ENCODE results near the gene BBS12.
A peak's percentile ranks its signal among the peaks of the same experiment; 100 is the strongest.

BBS12 gene

DNA sequence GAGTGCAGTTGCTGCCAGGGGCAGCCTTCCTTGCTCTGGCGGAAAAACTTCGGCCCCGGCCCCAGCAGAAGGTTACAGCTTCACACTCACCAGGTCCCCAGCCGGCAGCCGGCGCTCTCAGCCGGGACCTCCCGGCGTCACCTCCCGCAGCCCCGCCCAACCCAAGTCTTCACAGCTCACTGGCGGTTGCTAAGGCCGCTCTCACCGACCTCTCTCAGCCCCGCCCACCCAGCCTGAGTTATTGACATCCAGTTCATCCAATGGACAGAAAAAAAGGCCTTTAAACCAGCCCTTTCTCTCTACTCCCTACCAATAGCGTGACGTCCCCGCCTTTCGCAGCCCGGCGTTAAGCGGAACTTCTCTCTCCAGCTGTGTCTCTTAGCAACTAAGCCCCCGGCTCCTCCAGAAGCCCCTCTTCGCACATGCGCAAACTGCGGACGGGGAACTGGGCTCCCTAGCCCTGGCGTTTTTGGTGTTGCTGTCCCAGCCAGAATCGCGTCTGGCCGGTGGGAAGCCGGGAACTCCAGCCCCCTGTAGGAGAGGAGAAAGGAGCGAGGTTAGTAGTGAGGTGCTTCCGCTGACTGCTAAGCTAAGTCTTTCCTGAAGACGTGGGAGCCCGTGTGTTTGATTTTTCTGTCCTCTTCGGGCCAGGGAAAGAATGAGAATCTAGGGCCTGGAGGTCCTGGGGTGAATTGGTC lies at the start of gene BBS12:
BBS12 (plus strand) TSS at position 376 of the 698 bp plus-strand sequence. CDS start 9,189 bp downstream, outside the sequence.
- peak; percentile 91 for DNase-seq

DNA sequence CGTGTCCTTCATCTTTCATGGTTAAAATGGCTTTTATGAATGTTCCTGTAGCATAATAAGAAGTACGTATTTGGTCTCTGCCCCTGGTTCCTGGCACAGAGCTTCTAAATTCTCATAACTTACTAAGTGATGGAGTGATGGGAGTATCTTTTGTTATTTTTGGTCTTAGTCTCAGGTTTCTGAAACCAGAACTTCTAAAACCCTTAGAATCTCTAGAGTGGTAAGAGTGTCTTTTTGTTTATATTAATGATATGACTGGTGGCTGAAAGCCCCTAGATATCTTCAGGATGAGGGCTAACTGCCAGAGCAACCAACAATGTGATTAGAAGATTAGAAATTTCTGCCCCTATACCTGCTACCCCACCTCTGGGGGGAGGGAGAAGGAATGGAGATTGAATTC lies 45.8 kb upstream of the BBS12 start:
- DNase-seq: no peak

DNA sequence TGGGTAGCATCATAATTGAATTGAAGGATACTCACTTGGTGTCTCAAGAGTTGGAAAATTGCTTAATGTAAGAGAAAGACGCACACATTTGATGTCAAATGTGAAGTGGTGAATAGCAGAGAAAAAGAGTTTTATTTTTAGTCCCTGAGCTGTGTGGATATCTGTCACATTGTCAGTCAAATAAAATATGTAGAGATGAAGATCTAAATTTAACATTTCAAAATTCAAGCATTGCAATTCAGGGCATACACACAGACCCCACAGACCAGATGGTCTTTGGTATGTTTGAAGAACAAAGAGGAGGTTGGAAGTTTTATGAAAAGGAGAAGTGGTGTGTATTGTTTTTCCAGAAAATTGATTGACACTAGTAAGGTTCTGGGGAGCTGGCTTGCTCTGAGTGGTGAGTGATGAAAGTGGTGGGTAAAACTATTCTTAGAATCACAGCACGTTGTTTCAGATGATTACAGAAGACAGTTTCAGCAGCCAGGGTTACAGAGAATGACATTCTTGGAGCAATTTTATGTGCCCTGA lies 44.9 kb upstream of the BBS12 start:
- no peak for DNase-seq

DNA sequence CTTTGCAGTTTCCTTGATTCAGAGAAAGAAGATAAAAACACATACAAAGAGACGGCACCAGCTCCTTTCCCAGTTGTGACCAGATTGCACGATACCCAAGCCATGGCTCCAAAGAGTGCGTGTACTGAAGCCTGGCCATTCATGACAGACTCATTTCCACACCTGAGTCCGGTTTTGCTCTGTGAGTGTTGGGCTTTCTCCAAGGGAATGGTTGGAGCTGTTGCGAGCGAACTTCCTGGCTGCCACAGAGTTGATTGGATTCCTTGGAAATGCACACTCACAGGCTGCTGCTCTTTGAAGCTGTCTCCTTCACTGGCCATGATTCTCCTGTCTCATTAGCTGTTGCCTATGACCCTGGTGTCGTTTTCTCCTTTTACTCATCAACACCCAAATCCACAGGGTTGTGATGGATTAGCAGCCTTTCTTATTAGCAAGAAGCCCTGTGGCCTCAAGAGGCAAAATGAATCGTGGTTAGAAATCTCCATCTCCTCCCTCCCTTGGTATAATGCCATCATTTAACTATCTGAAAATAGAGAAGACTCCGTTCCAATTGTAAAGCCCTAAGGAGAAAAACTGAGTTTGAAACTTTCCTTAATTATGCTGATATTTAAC lies 43.9 kb upstream of the BBS12 start:
- DNase-seq: no peak

DNA sequence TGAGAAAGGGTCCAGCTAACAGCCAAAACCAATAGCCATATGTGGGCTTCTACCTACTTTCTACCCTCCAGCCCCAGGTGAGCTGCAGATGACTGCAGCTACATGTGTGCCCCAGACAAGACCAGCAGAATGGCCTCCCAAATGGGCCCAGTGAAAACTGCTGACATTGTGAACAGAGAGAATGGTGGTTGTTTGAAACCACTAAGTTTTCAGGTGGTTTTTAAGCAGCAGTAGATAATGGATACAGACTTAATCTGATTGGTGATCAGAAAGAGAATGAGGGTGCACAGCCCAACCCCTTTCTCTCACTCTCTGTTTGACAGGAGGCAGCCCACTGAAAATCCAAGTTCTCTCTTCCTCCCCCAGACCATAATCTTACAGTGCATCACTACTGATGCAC lies 42.5 kb upstream of the BBS12 start:
- no peak for DNase-seq

DNA sequence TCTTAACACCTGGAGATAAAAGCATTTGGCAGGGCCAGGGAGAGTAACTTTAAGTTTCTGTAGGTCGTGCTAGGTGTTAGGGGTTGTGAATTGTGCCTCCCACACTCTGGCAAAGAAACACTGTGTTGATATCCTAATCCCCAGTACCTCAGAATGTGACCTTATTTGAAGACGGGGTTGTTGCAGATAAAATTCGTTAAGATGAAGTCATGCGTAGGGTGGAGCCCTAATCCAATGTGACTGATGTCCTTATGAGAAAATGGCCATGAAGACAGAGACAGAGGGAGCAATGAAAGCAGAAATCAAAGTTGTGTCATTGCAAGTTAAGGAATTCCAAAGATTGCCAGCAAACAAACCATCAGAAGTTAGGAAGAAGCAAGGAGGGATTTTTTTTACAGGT lies 40.5 kb upstream of the BBS12 start:
- no peak for DNase-seq

DNA sequence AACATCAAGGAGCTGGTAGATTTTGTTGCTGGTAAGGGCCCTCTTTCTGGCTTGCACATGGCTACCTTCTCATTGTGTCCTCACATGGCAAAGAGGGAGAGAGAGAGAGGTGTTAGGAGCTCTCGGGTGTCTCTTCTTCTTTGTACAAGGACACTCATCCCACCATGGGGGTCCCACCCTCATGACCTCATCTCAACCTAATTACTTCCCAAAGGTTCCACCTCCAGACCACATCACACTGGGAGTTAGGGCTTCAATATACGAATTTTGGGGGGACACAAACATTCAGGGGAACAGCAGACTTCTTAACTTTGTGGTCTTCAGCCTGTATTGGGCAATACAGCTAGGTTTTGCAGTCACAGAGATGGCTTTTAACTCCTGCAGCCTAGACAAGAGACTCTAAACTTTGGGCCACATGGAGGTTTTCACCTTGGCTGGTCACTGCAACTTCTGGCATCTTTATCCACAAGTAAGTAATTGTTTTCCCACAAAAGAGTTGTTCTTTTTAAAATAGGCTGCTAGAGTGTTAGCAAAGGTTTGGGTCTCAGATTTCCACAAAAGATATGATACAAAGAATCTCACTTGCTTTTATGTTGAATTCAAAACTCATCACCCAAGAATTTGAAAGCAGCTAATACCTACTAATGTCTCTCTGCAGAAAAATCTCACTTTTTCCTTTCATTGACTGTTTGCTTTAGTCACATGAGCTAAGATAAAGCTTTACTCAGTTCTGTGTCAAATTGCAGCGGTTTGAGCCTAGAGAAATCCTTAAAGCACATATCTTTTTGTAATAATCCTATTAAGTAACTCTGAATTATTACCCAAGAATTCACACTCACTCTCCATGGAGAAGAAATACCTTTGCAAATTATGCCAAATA lies 39.6 kb upstream of the BBS12 start:
- no peak for DNase-seq

DNA sequence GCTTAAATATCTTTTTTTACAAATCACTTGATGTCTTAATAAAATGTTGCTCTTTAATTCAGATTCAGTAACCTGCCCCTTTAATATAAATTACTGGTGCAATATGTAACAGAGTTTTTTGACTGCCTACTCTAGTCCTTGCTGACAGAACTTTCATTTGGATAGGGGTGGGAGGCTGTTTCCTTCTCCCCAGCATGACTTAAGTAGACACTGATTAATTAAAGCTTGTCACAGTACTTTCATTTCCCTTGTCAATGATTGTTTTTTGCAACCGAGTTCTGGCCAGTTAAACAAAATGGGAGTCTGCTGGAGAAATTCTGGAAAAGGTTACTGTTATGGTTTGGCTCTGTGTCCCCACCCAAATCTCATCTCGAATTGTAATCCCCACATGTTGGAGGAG lies 37.3 kb upstream of the BBS12 start:
- no peak for DNase-seq

DNA sequence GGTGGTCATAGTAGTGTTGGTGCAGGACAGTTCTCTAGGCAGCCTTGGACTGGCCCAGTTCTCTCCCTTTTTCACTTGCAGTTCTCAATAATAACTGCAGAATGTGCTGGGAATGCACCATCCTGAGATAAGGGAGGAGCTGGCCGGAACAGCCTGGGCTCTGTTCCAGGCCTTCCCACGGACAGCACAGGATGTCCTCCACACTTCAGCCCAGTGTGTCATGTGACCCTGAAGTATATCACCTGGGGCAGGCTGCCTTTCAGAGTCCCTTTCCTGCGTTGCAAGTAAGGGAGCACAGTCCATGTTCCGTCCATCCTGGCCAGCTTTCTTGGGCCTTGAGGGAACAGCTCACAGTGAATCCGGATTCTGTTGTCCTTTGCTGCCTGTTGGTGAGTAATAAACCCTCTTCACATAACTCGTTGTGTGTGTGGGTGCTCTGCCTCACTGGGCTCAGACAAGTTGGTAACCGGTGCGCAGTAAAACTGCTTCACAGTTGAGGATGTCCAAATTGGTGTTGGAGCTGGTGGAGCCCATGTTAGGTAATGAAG lies 32.3 kb upstream of the BBS12 start:
- DNase-seq: peak; percentile 3

DNA sequence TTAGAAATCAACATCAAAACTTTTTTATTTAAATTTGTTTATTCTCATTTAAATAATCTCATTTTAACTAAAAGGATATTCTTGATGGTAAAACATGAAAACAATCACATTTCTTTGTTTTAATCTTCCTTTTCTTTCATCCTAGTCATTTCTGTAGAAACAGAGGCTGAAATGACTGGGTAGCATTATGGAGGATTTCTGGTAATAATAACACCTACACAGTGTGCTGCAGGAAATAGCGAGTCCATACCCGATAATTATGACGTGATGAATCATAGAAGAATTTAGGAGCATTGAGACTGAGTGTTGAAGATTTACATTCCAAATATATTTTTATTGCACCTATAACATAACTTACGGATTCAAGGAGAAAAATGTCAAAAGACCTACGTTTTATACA lies 31.4 kb upstream of the BBS12 start:
- no peak for DNase-seq

DNA sequence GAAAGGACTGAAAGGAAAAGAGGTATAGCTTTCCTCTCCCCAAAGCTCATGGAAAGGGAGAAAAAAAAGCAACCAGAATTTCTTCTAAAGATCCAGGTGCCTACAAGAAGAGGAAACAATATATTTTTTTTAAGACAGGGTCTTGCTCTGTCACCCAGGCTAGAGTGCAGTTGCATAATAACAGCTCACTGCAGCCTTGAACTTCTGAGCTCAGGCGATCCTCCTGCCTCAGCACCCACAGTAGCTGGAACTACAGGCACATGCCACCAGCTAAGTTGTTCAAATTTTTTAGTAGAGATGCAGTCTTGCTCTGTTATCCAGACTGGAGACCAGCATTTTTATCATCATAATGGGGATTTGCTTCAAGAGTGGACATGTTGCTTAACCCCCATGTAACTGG lies 30.5 kb upstream of the BBS12 start:
- DNase-seq: no peak

DNA sequence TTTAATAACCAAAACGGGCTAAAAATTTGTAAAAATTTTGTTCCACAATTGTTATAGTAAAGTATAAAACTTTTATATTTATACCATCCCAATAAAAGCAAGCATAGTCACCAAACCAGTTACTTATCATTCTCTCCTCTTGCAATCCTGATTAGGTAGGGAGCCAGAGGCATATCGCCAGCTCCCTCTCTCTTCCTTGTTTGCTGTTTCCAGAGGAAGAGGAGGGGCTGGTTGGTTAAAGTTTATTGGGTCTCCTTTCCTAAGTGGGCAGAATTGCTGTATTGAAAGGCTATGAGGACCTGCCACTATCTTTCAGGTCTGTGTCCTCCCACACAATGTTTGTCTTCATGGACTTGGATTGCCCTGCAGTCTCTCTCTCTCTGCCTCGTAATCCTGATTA lies 29.6 kb upstream of the BBS12 start:
- no peak for DNase-seq

DNA sequence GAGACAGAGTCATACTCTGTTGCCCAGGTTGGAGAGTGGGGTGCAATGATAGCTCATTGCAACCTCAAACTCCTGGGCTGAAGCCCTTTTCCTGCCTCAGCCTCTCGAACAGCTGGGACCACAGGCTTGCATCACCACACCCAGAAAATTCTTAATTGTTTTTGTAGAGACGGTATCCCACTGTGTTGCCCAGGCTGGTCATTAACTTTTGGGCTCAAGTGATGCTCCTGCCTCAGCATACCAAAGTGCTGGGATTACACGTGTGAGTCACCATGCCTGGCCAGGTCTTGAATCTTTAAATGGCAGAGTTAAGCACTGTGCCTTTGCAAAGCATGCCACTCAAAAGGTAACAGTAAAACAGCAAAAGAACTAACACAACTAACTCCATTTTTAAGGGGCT lies 28.6 kb upstream of the BBS12 start:
- DNase-seq: no peak

DNA sequence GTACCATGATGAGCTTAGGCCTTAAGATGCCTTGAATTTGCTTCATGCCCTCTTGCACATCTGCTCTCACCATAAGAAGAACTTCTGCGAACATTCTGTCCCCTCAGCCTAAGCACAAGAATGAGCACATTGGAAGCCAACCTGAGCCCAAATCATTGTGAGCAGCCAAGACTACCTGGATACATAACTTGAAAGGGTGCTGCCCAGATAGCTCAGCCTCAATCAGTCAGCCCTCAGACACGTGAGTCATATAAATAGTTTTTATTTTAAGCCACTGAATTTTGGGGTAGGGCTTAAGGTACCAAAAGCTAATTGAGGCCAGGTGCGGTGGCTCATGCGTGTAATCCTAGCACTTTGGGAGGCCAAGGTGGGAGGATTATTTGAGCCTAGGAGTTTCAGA lies 27.5 kb upstream of the BBS12 start:
- no peak for DNase-seq

DNA sequence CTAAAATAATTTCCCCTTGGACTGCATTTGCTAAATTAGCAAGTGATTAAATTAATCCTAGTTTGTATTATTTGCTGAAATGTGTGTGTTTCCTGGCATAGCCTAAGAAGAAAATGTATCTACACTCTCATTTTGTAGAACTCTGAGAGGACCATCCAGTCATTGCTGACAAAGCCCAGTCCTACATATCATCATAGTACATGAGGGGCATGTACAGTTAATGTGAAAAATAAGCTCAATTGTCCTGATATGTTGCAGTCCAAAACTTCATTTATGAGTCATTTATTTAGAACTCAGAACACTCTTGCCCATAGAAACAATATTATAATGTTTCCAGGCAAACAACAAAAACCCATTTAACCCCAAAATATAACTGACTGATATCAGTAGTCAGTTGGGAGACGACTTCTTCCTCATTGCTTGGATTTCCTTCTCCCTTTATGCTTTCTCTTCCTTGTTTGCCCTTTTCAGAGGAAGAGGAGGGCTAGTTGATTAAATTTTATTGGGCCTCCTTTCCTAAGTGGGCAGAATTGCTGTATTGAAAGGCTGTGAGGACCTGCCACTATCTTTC lies 26.9 kb upstream of the BBS12 start:
- no peak for DNase-seq

DNA sequence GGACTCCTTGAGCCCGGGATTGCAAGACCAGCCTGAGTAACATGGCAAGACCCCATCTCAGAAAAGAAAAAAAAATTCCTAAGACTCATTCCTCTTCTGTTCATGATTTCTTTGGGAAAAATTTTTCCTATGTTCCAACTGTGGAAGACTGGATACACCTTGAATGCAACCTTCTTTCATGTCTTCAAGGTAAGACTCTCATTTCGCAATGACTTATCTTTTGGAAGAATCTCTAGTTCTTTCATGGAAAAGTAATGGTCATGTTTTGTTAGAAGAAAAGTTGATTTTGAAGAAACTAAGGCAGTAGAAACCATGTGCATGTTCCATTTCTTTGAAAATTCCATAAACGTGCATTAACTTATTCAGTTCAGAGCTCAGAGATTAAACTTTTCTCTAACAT lies 26.0 kb upstream of the BBS12 start:
- DNase-seq: no peak

DNA sequence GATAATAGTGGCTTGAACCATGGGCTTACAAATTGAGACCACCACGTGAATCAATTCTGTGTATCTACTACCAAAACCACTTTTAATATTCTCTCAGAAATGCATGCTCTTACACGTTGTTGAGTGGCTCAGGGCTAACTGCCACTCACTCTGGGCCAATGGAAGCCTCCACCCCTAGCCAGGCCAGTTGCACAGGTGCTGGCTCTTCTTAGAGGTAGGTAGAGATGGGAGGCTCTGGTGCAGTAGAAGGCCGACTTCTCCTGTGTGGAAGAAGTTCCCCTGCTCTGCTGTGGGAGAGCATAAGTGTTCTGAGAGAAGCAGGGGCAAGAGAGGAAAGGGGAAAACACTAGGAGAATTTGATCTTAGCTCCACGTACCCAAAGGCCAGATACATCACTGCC lies 25.0 kb upstream of the BBS12 start:
- no peak for DNase-seq

DNA sequence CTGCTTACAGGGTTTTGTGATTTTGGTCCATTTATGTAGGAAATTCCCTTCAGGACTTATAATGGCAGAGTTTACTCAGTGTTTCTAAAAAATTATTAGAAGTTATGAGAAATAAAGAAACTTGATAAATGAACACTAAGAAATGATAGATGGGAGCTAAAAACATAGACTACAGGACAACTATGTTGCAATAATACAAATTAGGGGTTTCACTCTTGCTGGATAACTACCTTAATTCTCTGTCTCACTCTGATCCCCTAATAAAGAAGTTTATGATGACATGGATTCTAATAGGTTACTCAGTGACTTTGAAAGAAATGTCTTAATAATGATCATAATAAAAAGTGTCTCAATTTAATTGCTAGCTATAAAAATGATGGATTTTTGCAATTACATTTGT lies 23.3 kb upstream of the BBS12 start:
- no peak for DNase-seq

DNA sequence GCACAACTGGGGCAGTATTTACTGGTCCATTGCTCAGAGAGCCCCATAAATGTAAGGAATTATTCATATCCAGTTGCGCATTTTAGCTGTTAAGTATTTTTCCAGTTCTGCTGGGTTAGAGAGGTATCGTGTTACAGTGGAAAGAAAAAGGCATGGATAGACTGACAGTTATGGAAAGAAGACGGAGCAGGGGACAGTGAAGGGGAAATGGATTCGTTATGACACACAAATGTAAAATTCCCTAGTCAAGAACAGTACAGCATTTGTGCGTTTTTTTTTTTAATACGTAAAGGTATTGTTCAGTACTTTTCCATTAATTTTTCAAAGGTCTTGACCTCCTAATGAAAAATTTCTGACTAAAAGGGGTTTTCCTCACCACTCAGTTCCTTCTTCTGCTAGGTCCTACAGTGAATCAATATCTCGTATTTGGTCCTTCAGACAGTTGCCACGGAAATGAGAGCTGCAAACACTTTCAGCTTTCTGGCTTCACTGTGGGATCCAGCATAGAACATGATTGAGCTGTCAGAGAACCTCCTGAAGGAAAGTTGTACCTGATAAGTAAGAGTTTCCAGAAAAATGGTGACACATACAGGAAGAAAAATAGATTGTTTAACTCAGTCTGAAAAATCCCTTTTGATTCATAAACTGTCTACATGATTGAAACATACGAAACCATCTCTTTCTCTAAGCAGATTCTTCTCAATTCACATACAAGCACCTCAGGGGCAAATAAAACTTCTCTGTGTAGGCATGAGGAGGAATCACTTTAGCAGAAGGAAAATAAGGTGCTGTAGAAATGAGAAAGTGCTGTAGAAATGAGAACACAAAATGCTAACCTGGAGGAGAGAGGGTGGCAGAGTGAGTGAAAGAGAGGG lies 21.8 kb upstream of the BBS12 start:
- DNase-seq: no peak

DNA sequence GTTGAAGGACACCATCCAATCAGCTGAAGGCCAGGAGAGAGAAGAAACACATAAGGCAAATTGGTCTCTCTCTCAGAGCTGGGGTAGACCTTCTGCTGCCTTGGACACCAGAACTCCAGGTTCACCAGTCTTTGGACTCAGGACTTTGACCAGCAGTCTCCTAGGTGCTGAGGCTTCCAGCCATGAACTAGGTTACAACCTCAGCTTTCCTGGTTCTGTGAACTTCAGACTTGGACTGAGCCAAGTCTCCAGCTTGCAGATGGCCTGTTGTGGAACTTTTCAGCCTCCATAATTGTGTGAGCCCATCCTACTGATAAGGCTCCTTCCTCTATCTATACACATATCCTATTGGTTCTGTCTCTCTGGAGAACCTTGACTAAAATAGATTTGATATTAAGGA lies 20.6 kb upstream of the BBS12 start:
- no peak for DNase-seq

DNA sequence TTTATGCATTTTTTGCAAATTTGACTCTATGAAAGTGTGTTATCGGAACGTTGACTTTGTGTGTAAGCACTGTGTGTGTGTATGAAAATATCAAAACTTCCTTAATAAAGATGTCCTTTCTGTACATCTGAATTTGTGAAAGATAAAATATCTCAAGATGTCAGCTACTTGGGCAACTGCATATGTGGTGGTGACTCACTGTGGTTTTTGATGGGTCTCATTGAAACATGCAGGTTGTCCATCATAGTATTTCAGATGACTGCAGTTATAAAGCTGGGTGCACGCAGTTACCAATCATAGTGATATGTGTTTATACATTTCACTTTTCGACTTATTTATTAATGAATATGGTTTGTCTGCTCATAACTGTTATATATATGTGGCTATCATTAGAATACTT lies 19.7 kb upstream of the BBS12 start:
- peak; percentile 23 for DNase-seq

DNA sequence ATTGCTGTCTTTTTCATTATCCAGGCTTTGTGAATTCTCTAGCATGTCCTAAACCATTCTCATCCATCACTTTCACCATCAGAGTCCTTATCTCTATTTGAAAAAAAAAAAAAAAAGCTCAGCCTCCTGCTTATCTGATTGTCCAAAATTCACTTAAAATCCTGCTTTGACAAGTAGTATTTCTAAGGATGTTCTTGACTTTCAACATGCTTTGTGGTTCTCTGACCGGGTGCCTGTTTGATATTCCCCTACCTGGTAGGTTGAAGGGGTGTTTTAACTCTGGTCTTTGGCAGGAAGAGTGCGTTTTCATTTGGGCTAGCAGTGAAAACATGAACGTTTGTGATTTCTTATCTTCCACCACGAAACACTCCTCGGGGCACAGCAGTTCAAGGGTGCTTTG lies 17.3 kb upstream of the BBS12 start:
- DNase-seq: no peak
